K562 (cell line): ENCODE measurements around the gene CSKMT. TPM values are rescaled to one million over a fixed set of nuclear protein-coding genes. Genes with fewer than 3 reads are reported as not detected.

Source experiments
- BRD4 ChIP-seq: fragments of 200-600 bp; sonication (generic); IDR thresholded peaks from 2 replicates; pipeline ENCODE4 v1.6.1; 2017; ENCODE audit warnings: inconsistent platforms
- C11orf30 ChIP-seq: fragments of 450-650 bp; IDR thresholded peaks from 2 replicates; pipeline ENCODE4 v1.6.1; 2016; ENCODE audit warnings: low read depth, mild to moderate bottlenecking
- ESRRB ChIP-seq: fragments of 250-450 bp; sonication (Bioruptor Pico); IDR thresholded peaks from 2 replicates; pipeline ENCODE4 v1.5.0; 2020; ENCODE audit warnings: mild to moderate bottlenecking, moderate library complexity, borderline replicate concordance
- GATAD2A ChIP-seq: fragments of 450-650 bp; IDR thresholded peaks from 2 replicates; pipeline ENCODE4 v1.6.1; 2017
- L3MBTL2 ChIP-seq: fragments of 450-650 bp; IDR thresholded peaks from 2 replicates; pipeline ENCODE4 v1.6.1; 2016; ENCODE audit warnings: mild to moderate bottlenecking, moderate library complexity
- LCOR ChIP-seq: sonication (generic); formaldehyde crosslinking; IDR thresholded peaks from 2 replicates; pipeline ENCODE4 v1.8.0; 2022; ENCODE audit warnings: mild to moderate bottlenecking, missing genetic modification reagents
- MAFK ChIP-seq: IDR thresholded peaks from 2 replicates; pipeline ENCODE4 v1.6.1; 2011; ENCODE audit warnings: low read length, improper control_type of control experiment
- POLR2B ChIP-seq: fragments of 450-650 bp; IDR thresholded peaks from 2 replicates; pipeline ENCODE4 v1.6.1; 2018; ENCODE audit warnings: low read depth; ENCODE audit not compliant: partially characterized antibody
- POLR2G ChIP-seq: fragments of 200-400 bp; formaldehyde crosslinking; IDR thresholded peaks from 2 replicates; pipeline ENCODE4 v1.6.1; 2017; ENCODE audit warnings: low read depth, mild to moderate bottlenecking, antibody characterized with exemption, low read length, moderate library complexity
- RUNX1 ChIP-seq: sonication (generic); IDR thresholded peaks from 2 replicates; pipeline ENCODE4 v1.6.1; 2016; ENCODE audit warnings: antibody characterized with exemption, low read depth
- XRCC4 ChIP-seq: IDR thresholded peaks from one replicate; pipeline ENCODE4 v1.6.1; 2011; ENCODE audit not compliant: insufficient read depth, insufficient read length; ENCODE audit errors: extremely low read depth
- ZNF197 ChIP-seq: fragments of 200-800 bp; sonication (Bioruptor generic); IDR thresholded peaks from 2 replicates; pipeline ENCODE4 v1.6.1; 2016; ENCODE audit warnings: low read depth, missing genetic modification characterization, missing compliant biosample characterization
- ZNF561 ChIP-seq: fragments of 450-650 bp; formaldehyde crosslinking; conservative IDR thresholded peaks from 2 replicates; pipeline ENCODE4 v1.4.0; 2020; ENCODE audit warnings: mild to moderate bottlenecking, moderate library complexity
- ZSCAN29 ChIP-seq: fragments of 450-650 bp; IDR thresholded peaks from 2 replicates; pipeline ENCODE4 v1.6.1; 2017
- polyA plus RNA-seq, 8 experiments: library from polyadenylated mRNA; depleted of rRNA in 4 of 8; stranded (reverse) in 5 of 8; unstranded in 3 of 8; fragments of >200 nt; fragmentation: Nextera tagmentation in 2 of 8; fragmentation: Illumina TruSeq in 1 of 8; extraction: Ambion mirVana in 2 of 8; extraction: Trizol in 1 of 8; gene quantifications; 2 replicates each; pipeline versions ENCODE4 v1.2.1 to v1.2.3, GENCODE V29; 2011 to 2014; ENCODE audit warnings: inconsistent platforms in 1 of 8, missing spikeins in 1 of 8
- total RNA-seq, 7 experiments: library from RNA; depleted of rRNA in 6 of 7; stranded (reverse); fragments of >200 nt in 6 of 7; fragmentation: Illumina TruSeq in 2 of 7; extraction: Trizol in 2 of 7; gene quantifications; 2 replicates each; pipeline versions ENCODE4 v1.2.1 to v1.2.3, GENCODE V29; 2011 to 2021; ENCODE audit warnings: low replicate concordance in 1 of 7
- TF ChIP-seq, protein P1 (sequence below): IDR thresholded peaks from 3 replicates; pipeline ENCODE4 v1.6.1; 2011; ENCODE audit warnings: borderline replicate concordance, mild to moderate bottlenecking, moderate library complexity; ENCODE audit not compliant: insufficient read length; ENCODE audit errors: extremely low read depth
- TF ChIP-seq, protein P2 (sequence below): sonication (generic); formaldehyde crosslinking; IDR thresholded peaks from 2 replicates; pipeline ENCODE4 v1.8.1; 2023; ENCODE audit warnings: mild to moderate bottlenecking, missing genetic modification reagents
- TF ChIP-seq, protein P3 (sequence below): sonication (generic); formaldehyde crosslinking; IDR thresholded peaks from 2 replicates; pipeline ENCODE4 v1.4.0; 2020; ENCODE audit warnings: mild to moderate bottlenecking, missing genetic modification reagents
- TF ChIP-seq, protein P4 (sequence below): sonication (generic); formaldehyde crosslinking; IDR thresholded peaks from 2 replicates; pipeline ENCODE4 v1.8.1; 2022; ENCODE audit warnings: missing genetic modification reagents
- TF ChIP-seq, protein P5 (sequence below): sonication (generic); formaldehyde crosslinking; IDR thresholded peaks from 2 replicates; pipeline ENCODE4 v1.8.0; 2022; ENCODE audit warnings: mild to moderate bottlenecking, missing genetic modification reagents

The CSKMT gene
- total and polyA plus RNA-seq, 9 of the 15 experiments (the other 6 are each of a cell fraction or from before 2014, with no cell fraction given) = 10.3 to 108 (median 27.2) TPM

DNA sequence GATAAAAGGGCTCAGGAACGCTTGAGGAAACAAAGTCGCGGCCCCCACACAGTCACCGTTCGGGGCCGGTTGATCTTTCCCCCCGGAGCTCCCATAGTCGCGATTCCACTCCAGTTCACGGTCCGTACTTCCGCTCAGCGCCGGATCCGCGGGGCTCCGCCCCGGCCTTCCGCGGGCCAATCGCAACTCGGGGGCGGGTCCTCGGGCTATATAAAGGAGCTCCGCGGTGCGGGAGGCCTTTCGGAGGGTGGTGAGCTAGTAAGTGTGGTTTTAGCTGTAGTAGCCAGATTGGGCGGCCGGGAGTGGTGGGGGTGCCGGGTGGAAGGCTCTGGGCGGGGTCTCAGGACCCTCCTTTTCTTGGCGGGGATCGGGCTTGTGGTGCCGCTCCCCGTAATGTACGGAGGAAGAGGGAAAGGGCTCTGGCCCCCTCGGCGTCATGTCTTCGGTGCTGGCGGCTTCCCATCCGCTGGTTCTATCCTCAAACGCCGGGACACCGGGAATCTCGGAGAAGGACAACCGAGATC is at the start of gene CSKMT, which contains the start of gene C11orf98 (continued):
- TF ChIP-seq POLR2G (peak; percentile 100), RUNX1 (no peak; the same call in 1 of the 2 replicates), MAFK (no peak; the same call in 1 of the 2 replicates), LCOR (CRISPR knock-in tag) (peak; percentile 28; the same call in 1 of the 2 replicates), C11orf30 (no peak), BRD4 (no peak), ZNF561 (CRISPR knock-in tag) (peak; percentile 74; the same call in 1 of the 2 replicates), ZNF197 (CRISPR knock-in tag) (peak; percentile 46; the same call in 1 of the 2 replicates), ESRRB (CRISPR knock-in tag) (0 out of 2 replicates have a peak, but pooled peaks have one; percentile 67), L3MBTL2 (no peak), XRCC4 (no peak), POLR2B (peak; percentile 99), GATAD2A (no peak), ZSCAN29 (0 out of 2 replicates have a peak, but pooled peaks have one; percentile 22)
- TF ChIP-seq, protein P1, sequence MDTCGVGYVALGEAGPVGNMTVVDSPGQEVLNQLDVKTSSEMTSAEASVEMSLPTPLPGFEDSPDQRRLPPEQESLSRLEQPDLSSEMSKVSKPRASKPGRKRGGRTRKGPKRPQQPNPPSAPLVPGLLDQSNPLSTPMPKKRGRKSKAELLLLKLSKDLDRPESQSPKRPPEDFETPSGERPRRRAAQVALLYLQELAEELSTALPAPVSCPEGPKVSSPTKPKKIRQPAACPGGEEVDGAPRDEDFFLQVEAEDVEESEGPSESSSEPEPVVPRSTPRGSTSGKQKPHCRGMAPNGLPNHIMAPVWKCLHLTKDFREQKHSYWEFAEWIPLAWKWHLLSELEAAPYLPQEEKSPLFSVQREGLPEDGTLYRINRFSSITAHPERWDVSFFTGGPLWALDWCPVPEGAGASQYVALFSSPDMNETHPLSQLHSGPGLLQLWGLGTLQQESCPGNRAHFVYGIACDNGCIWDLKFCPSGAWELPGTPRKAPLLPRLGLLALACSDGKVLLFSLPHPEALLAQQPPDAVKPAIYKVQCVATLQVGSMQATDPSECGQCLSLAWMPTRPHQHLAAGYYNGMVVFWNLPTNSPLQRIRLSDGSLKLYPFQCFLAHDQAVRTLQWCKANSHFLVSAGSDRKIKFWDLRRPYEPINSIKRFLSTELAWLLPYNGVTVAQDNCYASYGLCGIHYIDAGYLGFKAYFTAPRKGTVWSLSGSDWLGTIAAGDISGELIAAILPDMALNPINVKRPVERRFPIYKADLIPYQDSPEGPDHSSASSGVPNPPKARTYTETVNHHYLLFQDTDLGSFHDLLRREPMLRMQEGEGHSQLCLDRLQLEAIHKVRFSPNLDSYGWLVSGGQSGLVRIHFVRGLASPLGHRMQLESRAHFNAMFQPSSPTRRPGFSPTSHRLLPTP = no peak
- TF ChIP-seq, protein P2, sequence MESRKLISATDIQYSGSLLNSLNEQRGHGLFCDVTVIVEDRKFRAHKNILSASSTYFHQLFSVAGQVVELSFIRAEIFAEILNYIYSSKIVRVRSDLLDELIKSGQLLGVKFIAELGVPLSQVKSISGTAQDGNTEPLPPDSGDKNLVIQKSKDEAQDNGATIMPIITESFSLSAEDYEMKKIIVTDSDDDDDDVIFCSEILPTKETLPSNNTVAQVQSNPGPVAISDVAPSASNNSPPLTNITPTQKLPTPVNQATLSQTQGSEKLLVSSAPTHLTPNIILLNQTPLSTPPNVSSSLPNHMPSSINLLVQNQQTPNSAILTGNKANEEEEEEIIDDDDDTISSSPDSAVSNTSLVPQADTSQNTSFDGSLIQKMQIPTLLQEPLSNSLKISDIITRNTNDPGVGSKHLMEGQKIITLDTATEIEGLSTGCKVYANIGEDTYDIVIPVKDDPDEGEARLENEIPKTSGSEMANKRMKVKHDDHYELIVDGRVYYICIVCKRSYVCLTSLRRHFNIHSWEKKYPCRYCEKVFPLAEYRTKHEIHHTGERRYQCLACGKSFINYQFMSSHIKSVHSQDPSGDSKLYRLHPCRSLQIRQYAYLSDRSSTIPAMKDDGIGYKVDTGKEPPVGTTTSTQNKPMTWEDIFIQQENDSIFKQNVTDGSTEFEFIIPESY (CRISPR knock-in tag) = no peak
- TF ChIP-seq, protein P3, sequence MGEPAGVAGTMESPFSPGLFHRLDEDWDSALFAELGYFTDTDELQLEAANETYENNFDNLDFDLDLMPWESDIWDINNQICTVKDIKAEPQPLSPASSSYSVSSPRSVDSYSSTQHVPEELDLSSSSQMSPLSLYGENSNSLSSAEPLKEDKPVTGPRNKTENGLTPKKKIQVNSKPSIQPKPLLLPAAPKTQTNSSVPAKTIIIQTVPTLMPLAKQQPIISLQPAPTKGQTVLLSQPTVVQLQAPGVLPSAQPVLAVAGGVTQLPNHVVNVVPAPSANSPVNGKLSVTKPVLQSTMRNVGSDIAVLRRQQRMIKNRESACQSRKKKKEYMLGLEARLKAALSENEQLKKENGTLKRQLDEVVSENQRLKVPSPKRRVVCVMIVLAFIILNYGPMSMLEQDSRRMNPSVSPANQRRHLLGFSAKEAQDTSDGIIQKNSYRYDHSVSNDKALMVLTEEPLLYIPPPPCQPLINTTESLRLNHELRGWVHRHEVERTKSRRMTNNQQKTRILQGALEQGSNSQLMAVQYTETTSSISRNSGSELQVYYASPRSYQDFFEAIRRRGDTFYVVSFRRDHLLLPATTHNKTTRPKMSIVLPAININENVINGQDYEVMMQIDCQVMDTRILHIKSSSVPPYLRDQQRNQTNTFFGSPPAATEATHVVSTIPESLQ = peak; percentile 36; the same call in 1 of the 2 replicates
- TF ChIP-seq, protein P4, sequence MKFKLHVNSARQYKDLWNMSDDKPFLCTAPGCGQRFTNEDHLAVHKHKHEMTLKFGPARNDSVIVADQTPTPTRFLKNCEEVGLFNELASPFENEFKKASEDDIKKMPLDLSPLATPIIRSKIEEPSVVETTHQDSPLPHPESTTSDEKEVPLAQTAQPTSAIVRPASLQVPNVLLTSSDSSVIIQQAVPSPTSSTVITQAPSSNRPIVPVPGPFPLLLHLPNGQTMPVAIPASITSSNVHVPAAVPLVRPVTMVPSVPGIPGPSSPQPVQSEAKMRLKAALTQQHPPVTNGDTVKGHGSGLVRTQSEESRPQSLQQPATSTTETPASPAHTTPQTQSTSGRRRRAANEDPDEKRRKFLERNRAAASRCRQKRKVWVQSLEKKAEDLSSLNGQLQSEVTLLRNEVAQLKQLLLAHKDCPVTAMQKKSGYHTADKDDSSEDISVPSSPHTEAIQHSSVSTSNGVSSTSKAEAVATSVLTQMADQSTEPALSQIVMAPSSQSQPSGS = no peak
- TF ChIP-seq, protein P5, sequence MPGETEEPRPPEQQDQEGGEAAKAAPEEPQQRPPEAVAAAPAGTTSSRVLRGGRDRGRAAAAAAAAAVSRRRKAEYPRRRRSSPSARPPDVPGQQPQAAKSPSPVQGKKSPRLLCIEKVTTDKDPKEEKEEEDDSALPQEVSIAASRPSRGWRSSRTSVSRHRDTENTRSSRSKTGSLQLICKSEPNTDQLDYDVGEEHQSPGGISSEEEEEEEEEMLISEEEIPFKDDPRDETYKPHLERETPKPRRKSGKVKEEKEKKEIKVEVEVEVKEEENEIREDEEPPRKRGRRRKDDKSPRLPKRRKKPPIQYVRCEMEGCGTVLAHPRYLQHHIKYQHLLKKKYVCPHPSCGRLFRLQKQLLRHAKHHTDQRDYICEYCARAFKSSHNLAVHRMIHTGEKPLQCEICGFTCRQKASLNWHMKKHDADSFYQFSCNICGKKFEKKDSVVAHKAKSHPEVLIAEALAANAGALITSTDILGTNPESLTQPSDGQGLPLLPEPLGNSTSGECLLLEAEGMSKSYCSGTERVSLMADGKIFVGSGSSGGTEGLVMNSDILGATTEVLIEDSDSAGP = 0 out of 2 replicates have a peak, but pooled peaks have one; percentile 54
